Upper lobe of left lung (tissue), 4 donors: ENCODE data around the gene DUSP16.

Source experiments
- EP300 ChIP-seq, 4 donors: sonication (generic); formaldehyde crosslinking; IDR thresholded peaks; one replicate each; pipeline ENCODE4 v1.5.1; 2017; ENCODE audit warnings: antibody characterized with exemption in 4 of 4, control low read depth in 2 of 4
- POLR2A ChIP-seq, 4 donors: fragments of 450-650 bp; IDR thresholded peaks; one replicate each; pipeline ENCODE4 v1.5.1; 2016 to 2017; ENCODE audit warnings: antibody characterized with exemption in 4 of 4, mild to moderate bottlenecking in 2 of 4
- POLR2AphosphoS5 ChIP-seq, 2 donors: sonication (generic); formaldehyde crosslinking; IDR thresholded peaks; one replicate each; pipeline ENCODE4 v1.5.1; 2017; ENCODE audit warnings: antibody characterized with exemption in 2 of 2
- TF ChIP-seq, protein P1 (sequence below), 6 experiments: fragments of 450-650 bp in 4 of 6; fragments of 200-600 bp in 2 of 6; sonication (generic) in 2 of 6; IDR thresholded peaks; one replicate each; pipeline ENCODE4 v1.5.1; 2016 to 2019; ENCODE audit warnings: antibody characterized with exemption in 6 of 6

DNA sequence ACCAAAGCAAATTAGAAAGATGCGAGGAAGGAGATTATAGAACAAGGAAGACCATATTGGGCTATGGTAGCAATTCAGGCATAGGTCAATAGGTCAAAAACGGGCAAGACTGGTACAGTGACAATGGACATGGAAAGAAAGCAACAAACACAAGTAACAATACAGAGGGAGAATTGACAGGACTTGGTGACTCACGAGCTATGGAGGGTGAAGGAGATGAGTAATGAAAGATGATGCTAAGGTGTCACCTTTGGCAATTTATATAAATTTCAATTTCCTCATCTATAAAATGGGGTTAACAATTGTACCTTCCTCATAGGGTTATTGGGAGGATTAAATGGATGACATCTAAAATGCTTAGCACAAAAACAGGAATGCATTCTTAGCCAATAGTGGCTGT is 15.1 kb upstream of the DUSP16 start:
- TF ChIP-seq, protein P1, sequence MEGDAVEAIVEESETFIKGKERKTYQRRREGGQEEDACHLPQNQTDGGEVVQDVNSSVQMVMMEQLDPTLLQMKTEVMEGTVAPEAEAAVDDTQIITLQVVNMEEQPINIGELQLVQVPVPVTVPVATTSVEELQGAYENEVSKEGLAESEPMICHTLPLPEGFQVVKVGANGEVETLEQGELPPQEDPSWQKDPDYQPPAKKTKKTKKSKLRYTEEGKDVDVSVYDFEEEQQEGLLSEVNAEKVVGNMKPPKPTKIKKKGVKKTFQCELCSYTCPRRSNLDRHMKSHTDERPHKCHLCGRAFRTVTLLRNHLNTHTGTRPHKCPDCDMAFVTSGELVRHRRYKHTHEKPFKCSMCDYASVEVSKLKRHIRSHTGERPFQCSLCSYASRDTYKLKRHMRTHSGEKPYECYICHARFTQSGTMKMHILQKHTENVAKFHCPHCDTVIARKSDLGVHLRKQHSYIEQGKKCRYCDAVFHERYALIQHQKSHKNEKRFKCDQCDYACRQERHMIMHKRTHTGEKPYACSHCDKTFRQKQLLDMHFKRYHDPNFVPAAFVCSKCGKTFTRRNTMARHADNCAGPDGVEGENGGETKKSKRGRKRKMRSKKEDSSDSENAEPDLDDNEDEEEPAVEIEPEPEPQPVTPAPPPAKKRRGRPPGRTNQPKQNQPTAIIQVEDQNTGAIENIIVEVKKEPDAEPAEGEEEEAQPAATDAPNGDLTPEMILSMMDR (IDR thresholded peaks at IDR 0.05) = no peak
- TF ChIP-seq POLR2A (IDR thresholded peaks at IDR 0.05) (no peak), EP300 (IDR thresholded peaks at IDR 0.05) (no peak), POLR2AphosphoS5 (IDR thresholded peaks at IDR 0.05) (no peak)
